HG03354 (cell line): Measurements from ENCODE around the gene MRPL24.
"Not testable (repeated sequence)": the region's sequence is repeated elsewhere in the genome, so short reads cannot be mapped to it uniquely, and the experiment has no call there.

Experiments used
- ATAC-seq: cut with Tn5 transposase; IDR thresholded peaks from one replicate; pipeline ENCODE4 v1.9.1; 2021; ENCODE audit warnings: mild to moderate bottlenecking; ENCODE audit not compliant: unreplicated experiment, poor library complexity, severe bottlenecking

MRPL24 gene

DNA sequence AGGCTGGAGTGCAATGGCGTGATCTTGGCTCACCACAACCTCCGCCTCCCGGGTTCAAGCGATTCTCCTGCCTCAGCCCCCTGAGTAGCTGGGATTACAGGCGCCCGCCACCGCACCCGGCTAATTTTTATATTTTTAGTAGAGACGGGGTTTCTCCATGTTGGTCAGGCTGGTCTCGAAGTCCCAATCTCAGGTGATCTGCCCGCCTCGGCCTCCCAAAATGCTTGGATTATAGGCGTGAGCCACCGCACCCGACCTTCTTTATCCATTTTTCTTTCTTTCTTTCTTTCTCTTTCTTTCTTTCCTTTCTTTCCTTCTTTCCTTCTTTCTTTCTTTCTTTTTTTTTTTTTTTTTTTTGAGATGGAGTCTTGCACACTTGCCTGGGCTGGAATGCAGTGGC is 24.2 kb upstream of the MRPL24 start:
- ATAC-seq = not testable (repeated sequence)

- no peak for ATAC-seq
Measured at GRCh38 chr1:156760796-156761104, 19.9 kb upstream of the MRPL24 start.

DNA sequence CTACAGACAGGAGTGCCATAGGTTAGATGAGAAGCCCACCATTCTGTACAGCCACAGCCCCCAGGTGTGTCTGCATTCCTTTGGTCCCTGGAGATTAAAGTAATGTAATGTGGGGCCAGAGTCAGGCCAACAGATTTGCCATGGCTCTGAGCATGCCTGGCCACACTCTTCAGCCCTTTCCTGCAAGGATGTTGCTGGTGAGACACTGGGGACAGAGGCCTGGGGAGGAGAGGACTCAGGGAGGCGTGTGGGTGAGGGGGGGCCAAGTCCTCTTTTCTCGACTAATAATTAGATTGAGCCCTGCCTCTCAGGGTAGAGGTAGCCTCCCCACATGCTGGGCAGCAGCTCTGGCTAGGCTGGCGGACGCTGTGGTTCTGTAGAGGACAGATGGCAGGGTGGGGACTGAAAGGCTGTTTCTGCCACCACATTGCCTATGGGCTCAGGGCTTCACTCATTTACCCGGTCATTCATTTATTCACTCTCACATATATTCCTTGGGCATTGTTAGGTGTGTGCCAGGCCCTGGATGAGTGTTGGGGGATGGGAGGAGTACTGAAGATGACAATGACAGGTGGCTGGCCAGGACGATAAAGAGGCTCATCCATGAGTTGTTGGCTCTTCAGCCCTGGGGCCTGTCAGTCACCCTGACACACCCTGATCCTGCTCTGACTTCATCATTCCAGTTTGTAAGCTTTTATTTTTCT is 19.4 kb upstream of the MRPL24 start:
- ATAC-seq = no peak

GRCh38 chr1:156757572-156758253 is 16.8 kb upstream of the MRPL24 start:
- not testable (repeated sequence) for ATAC-seq

- ATAC-seq = no peak
Measured at GRCh38 chr1:156756355-156756754, 15.5 kb upstream of the MRPL24 start.

DNA sequence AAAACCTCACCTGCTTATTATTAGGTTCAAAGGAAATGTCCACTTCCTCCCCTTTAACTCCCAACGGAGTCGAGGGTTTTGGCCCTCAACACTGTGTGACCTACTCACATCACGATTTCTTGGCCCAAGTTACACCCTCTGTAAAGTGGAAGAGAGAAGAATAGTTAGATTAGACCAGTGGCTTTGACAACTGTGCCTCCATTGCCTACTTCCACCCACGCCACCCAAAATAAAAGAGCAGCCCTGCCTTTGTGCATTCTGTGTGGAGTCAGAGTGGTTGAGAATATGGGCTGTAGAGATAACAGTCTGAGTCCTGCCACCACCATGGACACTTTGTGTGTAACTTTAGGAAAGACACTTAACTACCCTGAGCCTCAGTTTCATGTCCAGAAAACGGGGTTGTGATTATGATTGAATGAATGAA is 14.7 kb upstream of the MRPL24 start:
- ATAC-seq = no peak

DNA sequence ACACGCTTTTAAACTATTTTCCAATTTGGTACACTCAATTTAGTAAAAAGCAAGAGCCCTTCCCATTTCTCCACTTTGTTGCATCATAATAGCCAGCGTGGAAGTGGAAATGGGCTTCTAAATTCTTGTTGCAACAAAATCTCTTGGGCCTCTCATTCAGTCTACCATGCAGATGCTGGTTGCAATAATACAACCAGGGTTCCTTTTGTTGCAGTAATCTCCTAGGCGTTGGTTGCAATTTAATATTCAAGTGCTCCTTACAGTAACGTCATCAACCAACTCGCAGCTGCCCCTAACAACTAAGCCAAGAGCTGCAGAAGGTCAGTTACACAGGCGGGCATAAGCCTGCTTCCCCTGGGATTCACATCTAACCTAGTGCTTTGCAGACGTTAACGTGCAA is 13.3 kb upstream of the MRPL24 start:
- no peak for ATAC-seq

- ATAC-seq = no peak
Measured at GRCh38 chr1:156752843-156753482, 12.1 kb upstream of the MRPL24 start.

- peak; percentile 63 for ATAC-seq
Measured at GRCh38 chr1:156751757-156752481, 11.0 kb upstream of the MRPL24 start.

GRCh38 chr1:156751451-156751756 is 10.5 kb upstream of the MRPL24 start, which contains the start of gene HDGF:
TSS of gene HDGF (minus strand) at chr1:156751675. CDS start at chr1:156751429, 246 bp downstream.
- no peak for ATAC-seq

GRCh38 chr1:156750711-156751450 is 10.0 kb upstream of the MRPL24 start:
- ATAC-seq = peak; percentile 30

DNA sequence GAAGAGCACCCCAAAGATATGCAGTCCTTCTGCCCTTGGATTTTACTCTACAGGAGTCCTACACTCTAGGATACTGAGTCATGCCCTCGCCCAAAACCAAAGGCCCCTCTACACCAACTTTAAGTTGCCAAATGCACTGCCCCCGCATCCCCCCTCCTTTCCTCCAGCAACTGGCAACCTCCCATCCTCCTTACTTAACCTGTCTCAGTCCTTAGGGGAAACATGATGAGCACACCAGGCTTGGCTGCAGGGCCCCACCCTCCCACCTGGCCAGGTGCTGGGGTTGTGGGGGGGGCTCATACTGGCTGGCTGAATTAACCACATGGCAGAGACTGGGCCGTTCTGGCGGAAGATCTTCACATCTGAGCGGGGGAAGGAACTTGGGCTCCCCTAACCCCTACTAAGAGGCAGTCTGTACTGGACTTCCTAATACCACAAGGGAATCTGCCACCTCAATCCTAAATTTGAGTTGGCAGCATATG is 9.3 kb upstream of the MRPL24 start:
- ATAC-seq = no peak

GRCh38 chr1:156749419-156750118 is 8.7 kb upstream of the MRPL24 start:
- ATAC-seq = no peak

GRCh38 chr1:156748670-156749418 is 8.0 kb upstream of the MRPL24 start:
- no peak for ATAC-seq

DNA sequence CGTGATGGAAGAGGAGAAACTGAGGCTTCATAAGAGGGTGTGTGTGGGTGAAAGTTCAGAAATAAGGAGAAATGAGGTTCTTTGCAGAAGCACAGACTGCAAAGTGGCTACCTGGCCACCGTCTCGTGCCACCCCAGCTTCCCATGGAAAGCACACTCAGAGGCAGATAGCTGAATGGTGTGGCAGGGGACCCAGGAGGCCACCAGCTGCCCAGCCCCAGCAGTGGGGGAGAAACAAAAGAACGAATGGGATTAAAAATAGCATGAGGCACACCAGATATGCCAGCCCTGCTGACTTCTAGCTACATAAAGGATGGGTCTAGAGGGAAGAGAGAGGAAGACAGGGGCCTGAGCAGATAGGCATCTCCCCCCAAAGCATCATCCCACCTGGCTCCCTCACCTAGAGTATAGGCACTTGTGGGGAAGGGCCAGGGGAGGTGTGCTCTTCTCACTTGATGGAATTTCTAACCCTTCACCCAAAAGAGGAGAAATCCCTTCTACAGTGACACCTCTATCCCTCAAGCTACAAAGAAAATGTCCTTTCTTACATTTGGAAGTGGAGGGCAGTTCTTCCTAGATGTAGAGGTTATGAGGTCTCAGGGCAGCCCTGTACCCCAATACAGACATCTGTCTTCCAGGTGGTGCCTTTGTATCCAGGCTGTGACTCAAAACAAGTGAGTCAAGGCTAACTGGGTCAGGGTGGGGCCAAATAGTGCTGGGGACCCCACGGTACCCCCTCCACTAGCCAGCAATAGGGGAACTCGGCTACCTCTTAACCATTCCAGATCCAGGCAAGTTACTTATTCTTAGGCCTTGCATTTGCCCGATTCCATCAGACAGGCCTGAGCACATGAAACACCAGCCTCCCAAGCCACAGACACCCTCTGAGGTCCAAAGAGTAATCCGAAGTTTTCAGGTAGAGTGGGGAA is 7.1 kb upstream of the MRPL24 start:
- no peak for ATAC-seq

DNA sequence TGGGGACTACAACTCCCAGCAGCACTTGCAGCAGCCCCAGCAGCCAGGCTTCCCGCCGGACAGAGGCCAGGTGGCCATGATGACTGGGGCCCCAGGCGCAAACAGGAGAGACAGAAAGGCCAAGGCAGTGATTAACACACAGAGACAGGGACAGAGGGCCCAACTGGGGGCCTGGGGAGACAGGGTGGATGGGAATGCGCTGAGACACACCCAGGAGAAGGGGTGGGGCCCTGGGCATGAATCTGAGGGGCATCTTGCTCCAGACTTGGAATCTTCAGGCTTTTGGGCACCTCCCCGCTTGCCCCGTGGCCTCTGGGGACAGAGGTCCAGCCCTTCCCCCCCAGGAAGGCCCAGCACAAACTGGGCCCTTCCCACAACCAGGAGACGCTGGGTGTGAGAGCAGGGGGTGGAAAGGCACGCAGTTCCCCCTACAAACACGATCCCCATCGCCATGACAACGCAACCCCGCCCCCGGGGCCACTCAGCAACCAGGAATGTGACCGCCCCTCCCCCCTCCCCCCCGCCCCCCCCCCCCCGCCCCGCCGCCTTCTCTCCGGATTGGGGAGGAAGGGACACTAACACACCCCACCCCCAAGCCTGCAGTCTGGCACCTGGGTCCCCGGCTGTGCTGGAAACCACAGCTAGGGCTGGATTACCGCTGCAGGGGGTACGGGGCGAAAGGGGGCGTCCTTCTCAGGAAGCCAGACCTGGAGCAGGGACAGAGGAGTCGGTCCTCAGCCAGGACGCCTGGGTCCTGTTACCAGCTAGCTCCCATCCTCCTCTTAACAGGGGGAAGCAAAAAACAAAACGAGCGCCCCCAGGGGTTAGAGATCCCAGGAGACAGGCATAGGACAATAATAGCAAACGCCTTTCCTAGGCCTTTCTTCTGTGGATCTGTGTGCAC is 6.1 kb upstream of the MRPL24 start:
- ATAC-seq = no peak

GRCh38 chr1:156746406-156746727 is 5.5 kb upstream of the MRPL24 start:
- ATAC-seq = no peak
